ENCODE data around the gene CEP41.
"Not testable (repeated sequence)": the region's sequence is repeated elsewhere in the genome, so short reads cannot be mapped to it uniquely, and the experiment has no call there.

CEP41 gene

GRCh38 chr7:130458257-130458656 is 17.4 kb upstream of the CEP41 start:
- DNase-seq = no peak

- DNase-seq = no peak
These were observed 14.1 kb upstream of the CEP41 start for GRCh38 chr7:130454959-130455358.

- DNase-seq = no peak
These were observed 12.1 kb upstream of the CEP41 start for GRCh38 chr7:130452951-130453350.

GRCh38 chr7:130451344-130451743 is 10.5 kb upstream of the CEP41 start:
- not testable (repeated sequence) for DNase-seq

- DNase-seq = no peak
These were observed 5.4 kb upstream of the CEP41 start for GRCh38 chr7:130446259-130446658.

- no peak for DNase-seq
These were observed 4.1 kb upstream of the CEP41 start for GRCh38 chr7:130444751-130445407.

- DNase-seq = no peak
These were observed 3.4 kb upstream of the CEP41 start for GRCh38 chr7:130444234-130444633.

GRCh38 chr7:130442601-130443000 is 1.8 kb upstream of the CEP41 start:
- no peak for DNase-seq

- DNase-seq = peak; percentile 86
These were observed 623 bp upstream of the CEP41 start for GRCh38 chr7:130441408-130441869.

GRCh38 chr7:130436253-130436652 is 4.6 kb downstream of the CEP41 start:
- no peak for DNase-seq

GRCh38 chr7:130435311-130435854 is 5.4 kb downstream of the CEP41 start:
- no peak for DNase-seq

GRCh38 chr7:130433301-130433700 is 7.5 kb downstream of the CEP41 start:
- DNase-seq = no peak

GRCh38 chr7:130432886-130433285 is 7.9 kb downstream of the CEP41 start:
- DNase-seq = no peak

GRCh38 chr7:130430841-130431666 is 9.8 kb downstream of the CEP41 start:
- peak; percentile 34 for DNase-seq

GRCh38 chr7:130430115-130430514 is 10.7 kb downstream of the CEP41 start:
- DNase-seq = no peak

GRCh38 chr7:130429019-130429418 is 11.8 kb downstream of the CEP41 start:
- peak; percentile 23 for DNase-seq

GRCh38 chr7:130426564-130426963 is 14.3 kb downstream of the CEP41 start:
- no peak for DNase-seq

GRCh38 chr7:130425796-130426195 is 15.0 kb downstream of the CEP41 start:
- DNase-seq = no peak

GRCh38 chr7:130423501-130424037 is 17.2 kb downstream of the CEP41 start:
- DNase-seq = no peak

- DNase-seq = no peak
These were observed 19.1 kb downstream of the CEP41 start for GRCh38 chr7:130421684-130422083.

- DNase-seq = no peak
These were observed 19.8 kb downstream of the CEP41 start for GRCh38 chr7:130420943-130421578.

GRCh38 chr7:130419658-130420057 is 21.2 kb downstream of the CEP41 start:
- DNase-seq = no peak

- DNase-seq = no peak
These were observed 22.5 kb downstream of the CEP41 start for GRCh38 chr7:130418306-130418705.

All from retina (tissue), 1 donor.